Left ventricle myocardium superior (tissue), 1 donor: ENCODE results near the gene POGLUT3. TPM values are rescaled to one million over a fixed set of nuclear protein-coding genes. Genes with fewer than 3 reads are reported as not detected.
A peak's percentile ranks its signal among the peaks of the same experiment; 100 is the strongest.

Source experiments
- ATAC-seq: fragments of 200-7000 bp; cut with Tn5 transposase; one replicate; pipeline ENCODE4 v1.9.1; 2020; ENCODE audit warnings: mild to moderate bottlenecking, moderate library complexity
- DNase-seq: peaks from one replicate; pipeline ENCODE4 v3.0.0-alpha.2; 2020
- intact Hi-C: fragments of 100-400 bp; cut with micrococcal nuclease; formaldehyde crosslinking; loops from one replicate; pipeline ENCODE4 v1.11.0; 2022
- total RNA-seq: library from RNA; stranded (reverse); fragmentation: NEBNext Ultra II Directional; extraction: Animal tissue kit (Norgen Biotek cat#: 25700); gene quantifications from one replicate; pipeline ENCODE4 v1.2.1, GENCODE V29; 2021
- donor health status: DM: no; HTN: yes; CAD: no; lungs with severe emphysema.

Gene POGLUT3
- total RNA-seq, 1 donor from 2014 or later, result 11.0 TPM

DNA sequence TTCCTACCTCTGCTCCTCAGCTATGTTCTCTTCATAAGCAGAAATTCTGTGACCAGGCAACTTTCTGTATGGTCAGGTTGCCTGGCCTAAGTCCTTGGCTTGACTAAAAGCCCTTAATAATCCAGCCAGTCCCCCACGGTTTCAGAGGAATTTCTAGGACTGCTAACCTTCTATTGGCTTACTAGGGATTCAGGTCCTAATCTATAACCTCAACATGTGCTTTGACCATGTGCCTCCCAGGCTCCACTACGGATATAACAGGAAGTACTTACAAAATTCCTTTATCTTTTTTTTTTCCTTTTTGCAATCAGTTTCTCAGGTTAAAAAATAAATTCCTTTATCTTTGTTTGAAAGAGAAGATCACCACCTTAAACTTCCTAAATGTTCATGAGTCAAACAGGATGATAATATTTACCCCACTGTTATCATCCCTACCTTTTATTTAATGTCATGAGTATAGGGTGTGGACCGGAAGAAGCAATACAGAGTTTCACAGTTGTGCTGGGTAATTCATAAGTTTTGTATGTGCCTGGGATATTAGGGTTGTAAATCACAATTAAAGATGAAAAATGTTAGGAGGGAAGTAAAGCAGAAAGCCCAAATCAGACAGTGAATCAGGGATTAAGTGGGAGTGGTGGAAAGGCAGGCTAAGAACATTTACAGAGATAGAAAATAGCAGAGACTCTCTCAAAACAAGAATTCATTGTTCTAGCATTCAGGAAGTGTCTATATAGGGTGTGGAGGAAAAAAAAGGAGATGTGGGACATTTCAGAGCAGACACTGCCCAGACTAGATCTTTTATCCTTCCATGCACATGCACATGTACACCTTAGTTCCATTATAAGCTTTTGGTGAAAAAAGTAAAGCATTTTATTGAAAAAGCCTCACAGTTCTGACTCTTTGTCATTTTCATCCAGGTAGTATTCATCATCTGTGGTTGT lies 10.7 kb upstream of the POGLUT3 start:
- intact Hi-C loops, result no loop called here
- DNase-seq, result no peak
- ATAC-seq, result no peak

DNA sequence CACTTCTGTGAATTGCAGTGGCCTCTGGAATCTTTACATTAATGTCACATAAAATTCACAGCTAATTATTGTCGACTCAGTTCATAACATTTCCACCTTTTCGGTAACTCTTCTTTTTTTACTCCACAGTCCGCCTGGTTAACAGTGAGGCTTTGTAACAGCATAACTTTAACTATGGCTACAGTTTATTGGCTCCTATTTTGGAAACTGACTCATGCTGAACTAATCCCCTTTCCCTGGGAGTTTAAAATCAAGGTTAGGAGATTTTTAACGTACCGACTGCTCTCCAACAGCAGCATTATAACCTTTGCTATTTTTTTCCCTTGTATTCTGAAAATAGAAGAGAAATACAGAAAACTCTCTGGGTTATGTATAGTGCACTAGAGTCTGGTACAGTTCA lies 3.2 kb upstream of the POGLUT3 start:
- DNase-seq (no peak), ATAC-seq (no peak)
- intact Hi-C loops, result no loop called here

DNA sequence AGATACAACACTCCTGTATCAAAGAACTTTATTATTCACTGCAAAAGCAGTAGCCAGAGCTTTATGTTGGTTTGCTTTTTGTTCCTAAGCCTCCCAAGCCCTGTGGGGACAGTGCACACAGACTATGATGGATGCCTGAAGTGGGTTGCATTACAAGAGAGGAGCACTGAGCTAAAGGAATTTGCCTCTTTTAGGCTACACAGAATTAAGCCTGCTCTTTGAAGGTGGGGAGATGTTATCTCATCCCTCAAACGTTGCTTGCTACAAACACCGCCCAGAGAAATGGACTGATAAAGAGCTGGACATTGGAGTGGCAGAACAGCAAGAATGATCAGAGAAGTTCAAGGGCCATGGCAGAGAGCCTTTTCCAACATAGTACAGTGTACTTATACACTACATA lies 2.5 kb upstream of the POGLUT3 start:
- intact Hi-C loops, result no loop called here
- DNase-seq (no peak), ATAC-seq (no peak)

DNA sequence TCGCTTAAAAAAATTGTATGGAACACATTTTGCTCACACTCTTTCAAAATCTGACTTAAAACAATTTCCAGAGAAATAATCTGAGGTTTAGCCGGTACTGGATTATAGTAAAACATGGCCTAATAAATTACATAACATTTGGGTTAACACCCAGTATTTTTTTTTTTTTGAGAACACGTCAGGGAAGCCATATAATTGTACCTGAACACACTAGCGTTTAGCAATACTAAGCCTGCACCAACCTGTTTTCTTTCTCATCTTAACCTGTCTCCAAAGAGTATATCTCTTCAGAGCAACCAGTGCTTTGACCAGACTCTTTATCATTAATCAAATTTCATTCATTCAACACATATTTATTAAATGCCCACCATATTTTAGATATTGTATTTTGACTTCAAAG lies 2.0 kb upstream of the POGLUT3 start:
- ATAC-seq (no peak), DNase-seq (no peak)
- intact Hi-C loops, result no loop called here

DNA sequence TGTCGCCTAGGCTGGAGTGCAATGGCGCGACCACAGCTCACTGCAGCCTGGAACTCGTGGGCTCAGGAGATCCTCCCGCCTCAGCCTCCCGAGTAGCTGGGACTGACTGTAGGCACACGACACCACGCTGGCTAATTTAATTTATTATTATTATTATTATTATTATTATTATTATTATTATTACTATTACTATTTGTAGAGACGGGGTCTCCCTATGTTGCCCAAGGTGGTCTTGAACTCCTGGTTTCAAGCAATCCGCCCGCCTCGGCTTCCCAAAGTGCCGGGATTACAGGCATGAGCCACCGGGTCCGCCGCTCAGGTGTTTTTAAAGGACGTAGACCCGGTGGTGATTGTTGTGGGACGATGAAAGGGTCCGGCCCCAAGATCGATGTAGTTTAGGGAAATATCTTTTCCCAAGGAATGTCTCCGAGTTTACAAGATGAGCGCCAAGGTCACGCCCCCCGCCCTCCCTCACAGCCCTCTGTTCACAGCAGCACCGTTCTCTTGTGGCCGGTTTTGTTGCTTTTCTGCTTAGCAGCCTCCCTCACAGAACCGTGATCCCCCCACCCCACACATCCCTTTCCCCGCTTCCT lies 728 bp upstream of the POGLUT3 start:
- DNase-seq, result peak; percentile 25
- intact Hi-C loops, result no loop called here
- ATAC-seq, result no peak

DNA sequence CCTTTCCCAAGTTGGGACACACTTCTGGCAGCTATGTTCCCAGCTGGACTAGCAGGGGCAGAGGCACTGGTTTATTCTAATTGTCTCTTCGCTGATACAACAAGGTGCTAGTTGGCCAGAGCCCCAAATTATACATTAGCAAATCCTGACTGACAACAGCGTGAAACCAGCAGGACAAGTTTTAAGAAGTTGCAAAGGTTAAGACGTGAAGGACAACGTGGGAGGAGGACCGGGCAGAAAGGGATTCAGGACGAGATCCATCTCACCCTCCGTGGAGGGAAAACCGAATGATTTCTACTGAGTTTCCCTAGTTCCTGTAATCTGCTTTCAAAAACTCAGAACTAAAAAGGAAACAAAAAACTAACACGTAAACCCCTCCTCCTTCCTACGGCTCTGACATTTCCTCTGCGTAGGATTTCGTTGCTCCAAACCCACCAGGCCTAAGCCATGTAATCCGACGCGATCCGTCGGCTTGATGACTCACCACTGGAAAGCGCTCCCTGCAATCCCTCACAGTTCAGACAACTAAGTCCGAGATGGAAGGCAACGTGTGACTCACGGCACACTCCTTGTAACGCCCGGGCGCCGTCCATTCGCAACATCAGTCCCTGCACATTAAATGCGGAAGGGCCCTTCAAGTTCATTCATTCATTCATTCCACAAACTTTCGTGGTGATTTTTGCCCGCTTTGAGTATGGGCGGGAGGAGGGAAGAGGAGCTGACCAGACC lies 703 bp downstream of the POGLUT3 start:
- intact Hi-C loops, result no loop called here

DNA sequence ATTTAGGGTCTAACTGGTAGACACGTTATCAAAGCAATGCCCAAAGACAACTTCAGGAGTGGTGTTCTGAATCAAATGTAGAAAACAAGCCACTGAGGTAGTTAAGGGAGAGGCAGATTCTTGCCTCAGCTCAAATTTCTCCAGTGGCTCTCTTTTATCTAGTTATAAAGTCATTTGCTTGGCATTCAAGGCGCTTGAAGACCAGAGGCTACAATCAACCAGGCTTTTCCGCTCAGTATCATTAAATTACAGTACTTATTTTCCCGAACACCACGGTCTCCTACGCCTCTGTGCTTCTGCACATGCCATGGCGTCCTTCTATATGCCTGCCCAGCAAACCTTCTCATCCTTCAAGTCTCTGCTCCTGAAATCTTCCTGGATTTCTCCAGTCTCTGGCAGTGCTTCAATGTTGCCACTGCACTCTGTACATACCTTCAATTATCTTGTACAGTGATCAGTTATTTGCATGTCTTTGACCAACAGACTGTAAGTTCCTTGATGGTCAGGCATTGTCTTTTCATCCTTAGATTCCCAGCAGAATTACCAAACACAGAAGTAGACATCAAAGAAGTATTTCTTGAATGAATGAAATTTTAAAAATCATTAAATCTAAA lies 1.4 kb downstream of the POGLUT3 start:
- DNase-seq, result no peak
- intact Hi-C loops, result no loop called here
- no peak for ATAC-seq

More for the DNA sequence above, 703 bp downstream of the POGLUT3 start:
- peak; percentile 83 for DNase-seq
- peak; percentile 94 for ATAC-seq

DNA sequence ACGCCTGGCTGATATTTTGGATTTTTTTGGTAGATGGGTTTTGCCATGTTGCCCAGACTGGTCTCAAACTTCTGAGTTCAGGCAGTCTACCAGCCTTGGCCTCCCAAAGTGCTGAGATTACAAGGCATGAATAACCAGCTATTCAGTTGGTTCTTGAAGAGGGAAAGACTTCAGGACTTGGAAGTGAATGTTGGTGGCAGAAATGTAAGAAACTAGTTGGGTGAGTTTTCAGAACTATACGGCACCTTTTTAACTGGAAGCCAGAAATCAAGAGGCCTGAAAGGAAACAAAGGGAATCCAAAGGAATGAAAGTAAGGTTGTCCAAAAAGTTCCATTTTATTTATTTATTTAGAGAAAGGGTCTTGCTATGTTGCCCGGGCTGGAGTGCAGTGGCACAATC lies 2.9 kb downstream of the POGLUT3 start:
- DNase-seq (no peak), ATAC-seq (no peak)
- intact Hi-C loops, result no loop called here

DNA sequence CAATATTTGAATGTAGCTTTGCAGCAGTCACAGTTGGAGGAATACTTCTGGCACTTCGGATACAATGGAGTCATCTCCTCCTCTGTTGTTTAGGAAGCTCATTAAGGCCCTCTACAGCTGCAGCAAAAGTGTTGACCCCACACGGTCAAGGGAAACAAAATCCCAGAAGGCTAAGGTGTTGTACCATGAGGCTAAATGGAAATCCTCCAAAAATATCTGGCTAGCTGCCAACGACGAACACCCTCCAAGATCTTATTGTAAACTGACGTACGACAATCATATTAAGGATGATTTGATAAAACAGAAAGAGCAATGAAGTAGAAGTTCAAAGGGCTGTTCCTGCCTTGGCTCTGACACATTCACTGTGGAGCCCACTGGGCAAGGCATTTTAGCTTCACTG lies 4.0 kb downstream of the POGLUT3 start:
- intact Hi-C loops, result no loop called here
- no peak for ATAC-seq
- no peak for DNase-seq

DNA sequence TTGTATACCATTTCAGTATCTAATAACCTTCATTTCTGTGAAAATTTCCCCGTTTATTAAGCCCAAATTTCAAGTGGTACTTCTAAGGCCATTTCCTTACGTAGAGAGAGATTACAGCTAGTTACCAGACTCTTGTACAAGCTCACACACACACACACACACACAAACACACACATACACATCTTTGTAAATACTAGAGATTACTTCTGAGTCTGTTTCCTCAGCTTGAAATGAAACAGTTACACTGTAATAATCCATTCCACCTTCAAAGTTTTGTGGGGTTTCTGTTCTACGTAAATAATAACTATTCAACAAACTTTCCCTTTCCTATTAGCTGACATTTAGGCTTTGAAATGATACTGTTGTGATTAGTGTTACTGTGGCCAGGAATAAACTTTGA lies 6.2 kb downstream of the POGLUT3 start:
- DNase-seq (no peak), ATAC-seq (no peak)
- intact Hi-C loops, result no loop called here

DNA sequence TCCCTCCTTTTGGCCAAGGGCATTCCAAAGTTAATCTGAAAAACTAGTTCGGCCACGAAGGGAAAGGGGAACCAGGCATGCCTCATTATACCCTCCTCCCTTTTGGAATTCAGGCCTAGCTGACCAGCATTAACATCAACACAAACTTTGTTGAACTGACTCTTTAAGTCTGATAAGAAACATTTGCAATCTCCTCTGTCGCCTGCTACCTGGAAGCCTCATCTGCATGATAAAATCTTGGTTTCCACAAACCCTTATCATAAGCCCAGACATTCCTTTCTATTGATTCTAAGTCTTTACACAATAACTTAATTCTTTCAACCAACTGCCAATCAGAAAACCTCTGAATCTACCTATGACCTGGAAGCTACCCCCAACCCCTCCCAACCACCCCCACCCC lies 11.4 kb downstream of the POGLUT3 start:
- DNase-seq (no peak), ATAC-seq (no peak)
- intact Hi-C loops, result no loop called here

DNA sequence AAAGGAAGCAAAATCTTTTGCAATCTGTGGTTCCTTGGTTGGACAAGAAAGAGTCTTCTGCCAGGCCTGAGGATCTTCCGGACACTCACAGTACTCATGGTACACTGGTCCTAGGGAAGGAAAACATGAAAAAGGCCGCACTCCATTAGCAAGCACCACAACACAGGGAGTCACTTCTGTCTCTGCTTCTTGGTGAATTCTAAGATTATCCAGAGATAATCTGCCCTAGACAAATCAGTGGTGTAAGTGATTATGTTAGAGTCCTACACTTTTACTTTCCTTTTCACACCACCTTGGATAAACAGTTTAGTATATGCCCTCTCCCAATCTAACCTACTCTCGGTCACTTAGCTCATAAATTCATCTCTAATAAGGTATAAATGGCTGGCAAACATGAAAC lies 11.9 kb downstream of the POGLUT3 start:
- ATAC-seq (no peak), DNase-seq (no peak)
- intact Hi-C loops, result no loop called here

DNA sequence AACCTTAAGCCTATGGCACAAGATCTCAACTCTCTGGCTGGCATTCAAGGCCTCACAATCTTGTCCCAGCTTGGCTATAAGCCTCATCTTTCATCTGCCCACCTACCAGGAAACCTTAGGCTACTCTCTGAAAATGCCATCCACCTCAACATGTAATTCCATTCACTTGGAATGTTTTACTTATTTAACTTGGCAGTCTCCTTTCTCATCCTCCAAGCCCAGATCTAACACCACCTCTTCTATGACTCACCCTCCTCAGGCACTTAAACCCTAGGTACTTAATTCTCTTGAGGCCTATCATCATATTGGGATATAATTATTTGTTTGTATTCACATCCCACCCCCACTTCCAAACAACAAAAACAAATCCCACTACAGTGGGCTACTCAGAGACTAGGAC lies 15.0 kb downstream of the POGLUT3 start:
- DNase-seq (no peak), ATAC-seq (no peak)
- intact Hi-C loops, result no loop called here

DNA sequence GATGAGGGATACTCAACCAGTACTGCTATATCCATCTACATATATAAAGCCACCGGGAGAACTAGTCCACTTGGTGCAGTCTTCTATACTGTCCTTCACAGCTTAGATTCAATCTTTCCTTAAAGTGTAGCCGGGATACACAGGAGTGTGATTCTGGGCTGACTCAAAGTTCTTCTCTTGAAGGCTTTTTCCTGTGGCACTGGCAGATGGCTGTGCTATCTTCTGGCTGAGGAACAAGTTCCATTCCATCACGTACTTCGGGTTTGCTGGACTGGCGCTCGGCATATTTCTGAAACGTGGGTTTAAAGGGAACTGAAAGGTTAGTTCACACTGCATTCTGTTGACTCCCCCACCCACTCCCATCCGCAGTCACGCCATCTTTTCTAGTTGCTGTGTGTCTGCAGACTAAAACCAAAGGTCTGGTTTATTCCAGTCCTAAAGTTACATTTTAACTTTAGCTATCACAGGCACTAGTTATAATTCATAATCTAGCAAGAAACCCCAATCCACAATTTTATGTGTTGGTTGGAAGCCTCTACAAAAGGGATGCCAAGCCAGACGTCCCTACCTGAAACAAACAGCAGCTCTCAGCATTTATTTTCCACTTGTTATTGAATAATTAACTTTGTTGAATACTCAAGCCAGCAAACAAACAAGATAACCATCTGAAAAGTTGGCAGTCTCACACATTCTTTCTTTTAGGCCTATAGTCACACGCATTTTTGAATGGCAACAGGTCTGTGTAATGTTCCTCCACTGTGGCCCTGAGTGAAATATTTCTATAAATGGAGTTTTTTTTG lies 23.3 kb downstream of the POGLUT3 start:
- DNase-seq (no peak), ATAC-seq (peak; percentile 79)

DNA sequence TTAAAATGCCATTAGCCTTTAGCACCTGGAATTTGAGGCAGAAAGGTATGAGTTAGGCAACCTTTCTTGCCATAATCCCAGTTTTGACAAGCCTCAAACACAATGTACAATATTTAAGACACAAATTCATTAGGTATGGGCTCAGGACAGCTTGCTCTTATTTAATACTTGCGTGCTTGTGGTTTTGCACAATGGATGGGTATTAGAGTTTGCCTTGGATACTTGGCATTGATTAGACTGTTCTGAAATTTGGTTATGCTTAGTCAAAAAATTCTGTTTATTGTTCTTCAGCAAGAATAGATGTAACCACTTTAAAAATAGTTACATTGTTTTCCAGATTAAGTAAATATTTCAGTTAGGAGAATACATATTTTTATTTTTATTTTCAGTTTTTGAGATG lies 25.5 kb downstream of the POGLUT3 start:
- intact Hi-C loops, result no loop called here
- no peak for DNase-seq
- ATAC-seq, result no peak

More for the DNA sequence above, 23.3 kb downstream of the POGLUT3 start:
- intact Hi-C loops, result no loop called here

DNA sequence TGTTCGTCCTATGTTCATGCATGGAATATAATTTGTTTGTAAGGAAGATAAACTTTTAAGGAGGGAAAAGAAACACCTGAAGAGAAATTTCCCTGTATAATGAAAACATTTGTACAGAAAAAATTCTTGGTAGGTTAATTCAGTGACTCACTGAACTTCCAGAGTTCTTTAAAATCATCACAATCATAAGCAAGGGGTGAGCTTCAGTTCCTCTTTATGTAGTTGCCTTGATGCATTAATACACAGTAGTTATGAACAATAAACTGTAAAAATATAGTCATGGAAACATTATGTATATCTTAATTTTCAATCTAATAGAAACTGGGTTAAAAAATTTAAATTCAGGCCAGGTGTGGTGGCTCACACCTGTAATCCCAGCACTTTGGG lies 29.7 kb downstream of the POGLUT3 start:
- intact Hi-C loops, result loop anchor here (5.0 kb wide), 1 partner anchor 246 kb away; the partner anchor contains the start of genes ATM and NPAT
- DNase-seq, result no peak
- ATAC-seq, result no peak

DNA sequence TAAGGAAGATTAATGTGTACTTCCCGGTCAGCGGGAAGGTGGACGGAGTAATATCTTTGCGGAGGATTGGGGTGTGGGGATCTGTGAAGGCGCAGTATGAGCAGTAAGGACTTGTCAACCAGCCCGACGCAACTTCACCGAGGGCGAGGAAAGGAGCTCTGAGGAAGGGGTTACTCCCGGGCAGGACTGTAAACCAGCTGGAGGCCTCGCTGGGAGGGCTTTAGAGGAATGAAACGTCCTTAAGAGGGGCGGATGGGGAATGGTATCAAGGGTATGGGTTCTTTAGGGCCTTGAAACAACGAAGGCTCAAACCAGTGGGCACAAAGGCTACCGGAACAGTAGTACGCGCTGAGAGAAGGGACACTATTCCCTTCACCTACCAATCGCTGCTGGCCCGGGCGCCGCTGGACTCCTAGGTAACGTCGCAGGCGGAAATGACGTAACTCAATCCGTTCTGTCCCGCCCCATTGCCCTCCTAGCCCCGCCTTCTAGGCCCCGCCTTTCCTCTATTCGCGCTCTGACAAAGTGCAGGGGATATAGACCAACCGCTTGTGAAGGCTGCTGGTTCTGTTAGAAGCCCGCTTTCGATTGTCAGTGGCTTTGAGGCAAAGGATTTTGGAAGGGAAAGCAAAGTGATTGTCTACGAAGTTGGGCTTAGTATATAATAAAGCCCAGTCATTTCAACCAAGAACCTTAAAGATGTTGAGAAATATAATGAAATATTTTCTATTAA lies 30.9 kb downstream of the POGLUT3 start, which contains the start of gene C11orf65:
TSS of gene C11orf65 (minus strand) at position 439 of the 733 bp plus-strand sequence. CDS start 5,970 bp downstream, outside the sequence.
- DNase-seq, result peak; percentile 96
- ATAC-seq, result peak; percentile 100
- intact Hi-C loops, result loop anchor here (5.0 kb wide), 1 partner anchor 245 kb away; the partner anchor contains the start of genes ATM and NPAT

DNA sequence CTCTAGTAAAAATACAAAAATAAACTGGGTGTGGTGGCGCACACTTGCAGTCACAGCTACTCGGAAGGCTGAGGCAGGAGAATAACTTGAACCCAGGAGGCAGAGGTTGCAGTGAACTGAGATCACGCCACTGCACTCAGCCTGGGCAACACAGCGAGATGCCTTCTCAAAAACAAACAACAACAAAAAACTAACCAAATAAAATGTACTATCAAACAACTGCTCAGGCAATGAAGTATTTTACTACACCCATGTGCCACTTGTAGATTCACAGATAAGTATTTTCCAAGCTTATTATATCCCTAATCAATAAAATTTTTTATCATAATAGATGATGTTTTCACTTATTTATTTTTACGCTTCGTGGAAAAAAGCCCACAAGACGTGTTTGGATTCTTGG lies 31.8 kb downstream of the POGLUT3 start:
- ATAC-seq, result no peak
- intact Hi-C loops, result loop anchor here (5.0 kb wide), 1 partner anchor 244 kb away; the partner anchor contains the start of genes ATM and NPAT

More for the DNA sequence above, 31.8 kb downstream of the POGLUT3 start:
- no peak for DNase-seq
